ENCODE results near the gene HSPD1.
A peak's percentile ranks its signal among the peaks of the same experiment; 100 is the strongest.
"Not testable (repeated sequence)": the region's sequence is repeated elsewhere in the genome, so short reads cannot be mapped to it uniquely, and the experiment has no call there.

Gene HSPD1

DNA sequence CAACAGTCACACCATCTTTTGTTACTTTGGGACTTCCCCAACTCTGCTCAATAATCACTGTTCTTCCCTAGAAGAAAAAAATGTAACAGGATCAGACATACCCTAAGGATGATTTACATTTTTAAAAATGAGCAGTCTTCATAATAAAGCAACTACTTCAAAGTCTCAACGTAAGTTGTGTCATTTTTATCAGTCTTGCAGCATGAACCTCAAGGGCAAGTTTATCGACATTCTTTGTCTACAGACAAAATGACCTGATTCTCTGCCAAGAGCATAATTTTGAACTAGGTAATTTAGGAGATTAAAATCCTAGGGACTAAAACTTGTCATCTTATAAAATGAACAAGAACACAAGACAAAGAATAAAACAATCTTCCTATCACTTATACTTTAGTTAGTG, 2.3 kb downstream of the HSPD1 start:
- DNase-seq (ENCODE audit: low read depth, low spot score) = no peak

DNA sequence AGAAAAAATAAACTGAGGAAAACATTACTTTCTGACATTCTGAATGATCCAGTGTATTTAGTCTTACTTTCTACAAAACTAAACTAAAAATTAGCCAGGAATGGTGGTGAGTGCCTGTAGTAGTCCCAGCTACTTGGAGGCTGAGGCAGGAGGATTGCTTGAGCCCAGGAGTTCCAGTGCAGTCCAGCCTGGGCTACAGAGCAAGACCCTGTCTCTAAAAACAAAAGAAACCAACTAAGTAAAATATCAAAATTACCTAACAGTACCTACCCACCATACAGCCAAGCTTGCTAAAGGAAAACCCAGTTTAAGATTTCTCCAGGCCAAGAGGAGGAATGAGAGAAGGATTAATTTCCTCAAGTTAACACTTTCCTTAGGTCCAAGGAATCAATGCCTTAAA, 2.9 kb downstream of the HSPD1 start:
- no peak for DNase-seq (ENCODE audit: low read depth, low spot score)

- DNase-seq (ENCODE audit: low read depth, low spot score) = no peak
Measured at GRCh38 chr2:197495433-197496134, 4.1 kb downstream of the HSPD1 start.

DNA sequence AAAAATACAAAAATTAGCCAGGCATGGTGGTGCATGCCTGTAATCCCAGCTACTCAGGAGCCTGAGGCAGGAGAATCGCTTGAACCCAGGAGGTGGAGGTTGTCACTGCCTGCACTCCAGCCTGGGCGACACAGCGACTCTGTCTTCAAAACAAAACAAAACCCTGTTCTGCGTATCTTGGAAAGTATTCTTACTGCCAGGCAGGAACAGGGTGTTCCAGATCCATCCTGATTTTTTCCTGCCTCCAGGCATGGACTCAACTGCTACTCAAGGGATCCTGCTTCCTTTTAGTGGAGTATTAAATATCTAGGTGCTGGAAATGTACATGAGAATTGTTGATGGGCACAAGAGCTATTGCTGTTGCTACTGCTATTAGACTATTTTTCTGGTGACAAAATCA, 12.3 kb downstream of the HSPD1 start:
- no peak for DNase-seq (ENCODE audit: low read depth, low spot score)

DNA sequence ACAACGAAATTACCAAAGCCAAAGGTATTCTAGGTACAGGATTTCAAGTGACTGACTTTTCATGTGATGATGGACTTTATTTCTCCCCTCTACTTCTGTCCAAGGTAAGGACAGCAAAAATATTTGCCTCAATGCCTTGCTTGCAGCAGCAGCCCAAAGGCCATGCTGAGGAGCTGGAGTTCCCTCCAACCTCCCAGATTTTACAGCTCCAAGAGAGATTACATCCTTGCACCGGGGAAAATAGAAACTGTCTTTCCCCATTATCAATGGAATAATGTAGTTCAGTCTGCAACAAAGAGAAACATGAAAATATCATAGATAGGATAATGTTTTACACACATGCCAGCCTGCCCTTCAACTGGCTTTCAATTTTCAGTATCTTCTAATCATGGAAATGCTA, 13.5 kb downstream of the HSPD1 start:
- no peak for DNase-seq (ENCODE audit: low read depth, low spot score)

DNA sequence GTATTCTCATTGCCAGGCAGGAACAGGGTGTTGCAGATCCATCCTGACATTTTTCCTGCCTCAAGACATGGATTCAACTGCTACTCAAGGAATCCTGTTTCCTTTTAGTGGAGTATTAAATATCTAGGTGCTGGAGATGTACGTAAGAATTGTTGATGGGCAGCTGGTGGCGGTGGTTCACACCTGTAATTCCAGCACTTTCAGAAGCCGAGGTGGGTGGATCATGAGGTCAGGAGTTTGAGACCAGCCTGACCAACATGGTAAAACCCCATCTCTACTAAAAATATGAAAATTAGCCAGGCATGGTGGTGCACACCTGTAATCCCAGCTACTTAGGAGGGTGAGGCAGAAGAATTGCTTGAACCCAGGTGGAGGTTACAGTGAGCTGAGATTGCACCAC, 15.4 kb downstream of the HSPD1 start:
- DNase-seq (ENCODE audit: low read depth, low spot score) = not testable (repeated sequence)

DNA sequence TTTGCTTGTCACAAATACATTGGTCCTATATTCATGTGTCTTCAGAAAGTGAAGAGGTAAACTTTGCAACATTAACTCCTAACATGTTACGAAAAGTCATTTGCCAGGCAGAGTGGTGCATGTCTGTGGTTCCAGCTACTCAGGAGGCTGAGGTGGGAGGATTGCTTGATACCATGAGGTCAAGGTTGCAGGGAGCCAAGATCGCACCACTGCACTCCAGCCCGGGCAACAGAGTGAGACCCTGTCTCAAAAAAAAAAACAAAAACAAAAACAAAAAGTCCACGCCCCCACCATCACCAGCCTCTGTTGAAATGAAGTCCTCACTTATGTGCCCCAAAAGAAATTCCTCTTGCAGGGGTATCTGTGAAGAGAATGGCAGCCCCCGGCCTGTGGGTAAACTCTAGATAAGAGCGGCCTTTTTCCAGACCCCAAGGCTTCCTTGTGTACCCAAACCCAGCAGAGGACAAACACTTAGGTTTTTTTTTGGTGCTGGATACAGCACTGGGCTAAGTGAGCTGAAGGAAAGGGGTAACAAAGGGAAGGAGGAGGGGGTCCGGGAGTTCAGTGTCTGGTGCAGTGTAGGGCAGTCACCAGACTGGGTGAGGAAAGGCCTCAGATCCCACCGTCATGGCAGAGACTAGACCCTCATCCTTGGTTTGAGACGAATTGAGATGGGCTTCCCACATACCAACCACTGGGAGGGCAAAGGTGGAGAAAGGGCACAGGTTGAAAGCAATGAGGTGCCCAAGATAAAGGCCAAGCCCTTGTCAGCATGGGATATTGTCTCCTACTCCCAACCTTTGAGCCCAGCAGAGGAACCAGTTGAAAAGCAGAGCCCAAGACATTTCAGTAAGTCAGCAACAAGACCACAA, 19.2 kb downstream of the HSPD1 start:
- DNase-seq (ENCODE audit: low read depth, low spot score) = no peak

DNA sequence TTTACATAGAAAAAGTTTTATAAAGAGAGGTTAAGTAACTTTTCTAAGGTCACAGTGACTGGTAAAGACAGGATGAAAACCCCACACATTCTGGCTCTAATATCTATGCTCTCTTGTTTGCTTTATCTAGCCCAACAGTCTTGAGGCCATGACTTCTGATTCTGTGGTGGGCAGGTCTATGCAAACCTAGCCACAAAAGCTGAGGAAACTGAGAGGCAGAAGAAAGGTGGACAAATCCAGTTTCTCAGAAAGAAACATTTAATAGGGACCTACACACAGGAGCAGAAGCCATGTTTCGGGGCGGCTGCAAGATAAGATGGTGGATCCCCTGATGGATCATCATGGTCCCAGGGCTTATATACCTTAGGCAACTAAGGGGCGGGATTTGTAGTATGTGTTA, 21.8 kb downstream of the HSPD1 start:
- no peak for DNase-seq (ENCODE audit: low read depth, low spot score)

DNA sequence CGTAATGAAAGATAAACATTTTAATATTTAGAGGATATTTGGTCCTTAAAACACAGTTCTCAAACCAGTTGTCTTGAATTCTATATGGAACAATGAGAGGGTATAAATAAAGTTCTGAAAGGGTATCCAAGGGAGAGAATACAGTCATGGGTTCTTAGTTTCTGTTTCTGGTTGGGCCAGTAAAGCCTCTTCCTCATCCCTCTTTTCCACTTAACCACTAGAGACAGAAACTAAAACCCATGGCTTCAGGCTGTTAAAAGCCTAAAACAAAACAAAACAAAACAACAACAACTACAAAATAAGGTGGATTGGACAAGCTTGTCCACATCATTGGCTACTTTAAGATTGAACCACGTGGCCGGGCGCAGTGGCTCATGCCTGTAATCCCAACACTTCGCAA, 27.5 kb downstream of the HSPD1 start:
- DNase-seq (ENCODE audit: low read depth, low spot score) = no peak

DNA sequence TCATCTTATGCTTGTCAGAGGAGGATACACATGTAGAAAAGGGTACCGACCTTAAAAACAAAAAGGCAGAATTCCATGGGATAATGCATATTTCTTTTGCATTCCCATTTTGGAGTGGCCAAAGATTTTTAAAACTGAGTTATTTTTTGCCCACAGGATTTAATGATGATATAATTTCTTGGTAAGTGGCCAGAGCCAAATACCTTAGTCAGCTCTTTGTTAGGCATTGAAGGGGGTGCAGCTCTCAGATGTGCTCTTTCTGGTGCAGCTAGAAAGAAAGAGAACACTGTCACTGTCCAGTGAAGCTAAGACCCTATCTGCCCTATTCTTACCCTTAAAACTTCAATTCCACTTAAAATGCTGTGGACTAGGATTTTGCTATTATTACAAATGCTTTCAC, 35.5 kb downstream of the HSPD1 start:
- no peak for DNase-seq (ENCODE audit: low read depth, low spot score)

- no peak for DNase-seq (ENCODE audit: low read depth, low spot score)
Measured at GRCh38 chr2:197461057-197461456, 38.6 kb downstream of the HSPD1 start.

DNA sequence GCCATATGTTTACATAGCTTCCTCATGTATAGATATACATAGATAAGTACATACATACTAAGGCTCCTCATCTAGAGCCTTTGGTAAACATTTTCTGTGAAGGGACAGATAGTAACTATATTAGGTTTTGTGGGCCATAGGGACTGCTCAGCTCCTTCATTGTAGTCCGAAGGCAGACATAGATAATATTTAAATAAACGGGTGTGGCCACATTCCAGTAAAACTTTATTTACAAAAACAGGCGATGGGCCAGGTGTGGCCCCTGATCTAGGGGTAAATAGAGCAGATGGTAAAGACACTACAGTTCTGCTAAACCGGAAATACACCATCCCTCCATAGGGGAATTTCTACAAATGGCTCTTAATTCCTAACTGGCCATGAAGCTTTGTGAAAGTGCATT, 39.0 kb downstream of the HSPD1 start:
- DNase-seq (ENCODE audit: low read depth, low spot score) = no peak

- DNase-seq (ENCODE audit: low read depth, low spot score) = no peak
Measured at GRCh38 chr2:197455428-197455827, 44.2 kb downstream of the HSPD1 start.

DNA sequence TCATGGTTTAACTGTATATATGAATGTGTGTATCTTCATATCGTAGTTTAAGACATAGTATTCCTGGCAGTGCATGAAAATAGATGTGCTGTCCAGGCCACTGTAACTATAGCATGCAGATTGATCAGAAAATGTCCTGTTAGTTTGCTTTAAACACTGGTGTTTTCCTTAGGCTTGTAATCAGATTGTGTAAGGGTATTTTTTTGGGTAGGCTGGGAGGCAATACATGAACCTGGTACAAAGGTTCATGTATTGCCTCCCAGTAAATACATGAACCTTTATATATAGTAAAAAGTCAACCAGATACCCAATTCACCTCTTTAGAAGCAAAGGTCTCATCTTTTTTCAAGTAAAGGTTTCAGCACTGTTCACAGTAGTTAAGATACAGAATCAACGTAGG, 44.7 kb downstream of the HSPD1 start:
- no peak for DNase-seq (ENCODE audit: low read depth, low spot score)

GRCh38 chr2:197453914-197454398, 45.7 kb downstream of the HSPD1 start:
- DNase-seq (ENCODE audit: low read depth, low spot score) = no peak

DNA sequence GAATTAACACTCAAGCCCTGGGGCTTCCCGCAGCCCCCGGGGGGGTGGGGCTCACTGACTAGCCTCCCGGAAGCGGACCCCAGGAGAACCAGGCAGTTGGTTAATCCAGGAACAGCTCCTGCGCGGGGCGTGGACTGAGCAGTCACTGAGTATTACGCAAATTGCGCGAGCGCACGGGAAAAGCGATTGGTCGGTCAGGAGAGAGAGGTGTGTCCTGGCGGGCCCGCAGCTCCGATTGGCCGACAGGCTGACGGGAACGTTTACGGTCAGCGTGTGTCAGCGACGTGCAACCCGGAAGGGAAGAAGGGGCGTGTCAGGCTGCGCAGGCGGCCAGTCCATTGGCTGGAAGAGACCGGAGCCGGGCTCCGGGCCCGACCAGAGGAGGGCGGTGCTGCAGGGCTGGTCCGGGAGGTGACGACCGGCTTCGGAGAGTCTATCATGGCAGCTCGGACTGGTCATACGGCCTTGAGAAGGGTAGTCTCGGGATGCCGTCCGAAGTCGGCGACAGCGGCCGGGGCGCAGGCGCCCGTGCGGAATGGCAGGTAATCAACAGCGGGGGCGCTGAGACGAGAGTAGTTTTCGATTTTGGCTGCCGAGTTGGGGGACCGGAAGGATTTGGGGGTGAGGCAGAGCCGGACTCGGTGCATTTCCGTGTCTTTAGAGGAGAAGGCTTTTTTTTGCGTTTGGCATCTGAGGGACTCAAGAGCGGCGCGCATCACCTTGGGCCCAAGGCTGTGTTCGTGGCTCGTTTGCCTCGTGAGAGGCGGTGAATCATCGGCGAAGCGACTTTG, 46.3 kb downstream of the HSPD1 start, which contains the start of gene COQ10B:
COQ10B (plus strand) TSS at position 430 of the 791 bp plus-strand sequence; CDS start at position 439, 9 bp downstream.
- peak; percentile 98 for DNase-seq (ENCODE audit: low read depth, low spot score)

- no peak for DNase-seq (ENCODE audit: low read depth, low spot score)
Measured at GRCh38 chr2:197452754-197453122, 46.9 kb downstream of the HSPD1 start.

DNA sequence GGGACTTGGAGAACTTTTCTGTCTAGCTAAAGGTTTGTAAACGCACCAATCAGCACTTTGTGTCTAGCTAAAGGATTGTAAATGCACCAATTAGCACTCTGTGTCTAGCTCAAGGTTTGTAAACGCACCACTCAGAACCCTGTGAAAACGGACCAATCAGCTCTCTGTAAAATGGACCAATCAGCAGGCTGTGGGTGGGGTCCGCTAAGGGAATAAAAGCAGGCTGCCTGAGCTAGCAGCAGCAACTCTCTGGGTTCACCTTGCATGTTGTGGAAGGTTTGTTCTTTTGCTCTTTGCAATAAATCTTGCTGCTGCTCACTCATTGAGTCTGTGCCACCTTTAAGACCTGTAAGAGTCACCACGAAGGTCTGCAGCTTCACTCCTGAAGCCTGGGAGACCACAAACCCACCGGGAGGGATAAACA, 48.7 kb downstream of the HSPD1 start:
- DNase-seq (ENCODE audit: low read depth, low spot score) = not testable (repeated sequence)

GRCh38 chr2:197450465-197450864, 49.2 kb downstream of the HSPD1 start:
- DNase-seq (ENCODE audit: low read depth, low spot score) = no peak

DNA sequence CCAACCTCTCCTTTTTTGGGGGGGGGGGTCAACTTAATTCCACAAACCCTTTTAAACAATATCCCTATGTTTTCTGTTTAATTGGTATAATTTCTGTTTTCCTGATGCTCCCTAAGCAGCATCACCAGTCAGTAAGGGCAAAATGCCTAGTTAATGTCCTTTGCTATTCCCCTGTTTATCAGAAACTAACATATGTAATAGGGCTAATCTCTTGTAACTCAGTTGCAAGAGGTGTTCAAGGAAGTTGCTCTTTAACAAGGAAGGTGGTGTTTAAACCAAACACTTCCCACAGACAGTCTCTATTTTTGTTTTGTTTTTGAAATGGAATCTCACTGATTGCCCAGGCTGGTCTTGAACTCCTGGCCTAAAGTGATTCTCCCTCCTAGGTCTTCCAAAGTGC, 52.8 kb downstream of the HSPD1 start:
- DNase-seq (ENCODE audit: low read depth, low spot score) = no peak

DNA sequence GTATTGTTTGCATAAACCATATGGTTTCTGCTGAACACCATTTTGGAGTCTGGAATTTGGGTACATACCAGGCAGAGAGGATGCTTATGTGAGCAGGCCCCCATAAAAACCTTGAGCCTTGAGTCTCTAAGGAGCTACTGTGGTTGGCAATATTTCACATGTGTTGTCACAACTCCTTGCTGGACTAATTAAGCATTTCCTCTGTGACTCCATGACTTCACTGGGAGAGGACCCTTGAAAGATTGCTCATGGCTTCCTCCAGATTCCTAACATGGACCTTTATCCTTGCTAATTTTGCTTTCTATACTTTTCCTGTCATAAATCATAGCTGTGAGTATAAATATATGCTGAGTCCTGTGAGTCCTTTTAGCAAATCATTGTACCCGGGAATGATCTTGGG, 53.9 kb downstream of the HSPD1 start:
- DNase-seq (ENCODE audit: low read depth, low spot score) = no peak

GRCh38 chr2:197442857-197443256, 56.8 kb downstream of the HSPD1 start:
- DNase-seq (ENCODE audit: low read depth, low spot score) = no peak

Data from smooth muscle cell of the brain vasculature (primary cell).